ENCODE data around the gene B4GALT2. TPM values are rescaled to one million over a fixed set of nuclear protein-coding genes. Genes with fewer than 3 reads are reported as not detected.

Gene B4GALT2
- total and polyA plus RNA-seq, 9 of the 15 experiments (the other 6 are each of a cell fraction or from before 2014, with no cell fraction given), result 1.3 to 86.8 (median 43.8) TPM

GRCh38 chr1:44029911-44030604 lies 51.0 kb downstream of the B4GALT2 start:
- ChIA-PET POLR2A (interaction anchor here (0.6 to 4.9 kb wide), 15 partner anchors 10 to 858 kb away, joined by 3 to 29 read pairs (median 4); partner anchors contain the start of genes CFAP57 and EBNA1BP2), CTCF (ENCODE audit: low intra/inter-chr PET ratio) (no interaction called here)
- WGBS (ENCODE audit: insufficient coverage, low coverage, missing lambda C conversion rate), result under 1% methylated on average over 44 of the region's 75 CpGs
- H3K9me1 ChIP-seq (ENCODE audit: control insufficient read depth, insufficient read depth, low read length), result no peaks in the 10 kb centered on the region
- in situ Hi-C loops (cut with MboI) (no loop called here), intact Hi-C loops (cut with micrococcal nuclease) (no loop called here)
- H3K9ac ChIP-seq (ENCODE audit: insufficient read depth in 1 of 2, low read depth in 2 of 2, low read length in 2 of 2), result peak overlapping the region; percentile 84 to 93
- no TSS peak for BruUV-seq (replicated peaks)
- ATAC-seq (peak; percentile 85), DNase-seq (ENCODE audit: extremely low read depth in 1 of 4, low spot score in 3 of 4) (peak; percentile 95 to 96 (median 96)), FAIRE-seq (peak; percentile 84)
- peaks cover 43 to 61% of the 10 kb centered on the region in 2 experiments for H3K4me1 ChIP-seq (replicated peaks in 1 of 2; ENCODE audit: control insufficient read depth in 2 of 2, insufficient read depth in 2 of 2, low read length in 2 of 2)
- peaks cover 5% of the 10 kb centered on the region; the same call in 1 of the 2 replicates for H4K20me1 ChIP-seq (replicated peaks; ENCODE audit: control insufficient read depth, insufficient read depth, low read length)
- peaks cover 21% of the 10 kb centered on the region for H3K79me2 ChIP-seq (ENCODE audit: control insufficient read depth, insufficient read depth, low read length)
- peak overlapping the region; percentile 82 for H3K4me3 ChIP-seq
- H3K4me2 ChIP-seq (ENCODE audit: insufficient read depth, low read length), result peak overlapping the region; percentile 96
- no peaks in the 10 kb centered on the region; the same call in 2 of the 3 replicates for H3K36me3 ChIP-seq (ENCODE audit: control insufficient read depth, insufficient read depth, low read length)
- H3K27me3 ChIP-seq (ENCODE audit: control insufficient read depth in 2 of 2, insufficient read depth in 2 of 2, low read length in 2 of 2), result no peaks in the 10 kb centered on the region
- H3K9me3 ChIP-seq (replicated peaks; ENCODE audit: control insufficient read depth, insufficient read depth, low read depth, low read length), result no peaks in the 10 kb centered on the region
- H3K27ac ChIP-seq (ENCODE audit: extremely low read depth, low read depth, low read length), result peak overlapping the region; percentile 84
- peak overlapping the region; percentile 98 for H2AFZ ChIP-seq (ENCODE audit: low read depth, low read length)
- TF ChIP-seq FOS (IDR thresholded peaks at IDR 0.05; ENCODE audit: extremely low read depth, insufficient read length) (no peak), BRD4 (IDR thresholded peaks at IDR 0.05) (no peak), ARID3A (IDR thresholded peaks at IDR 0.05; ENCODE audit: borderline replicate concordance, low read depth, low read length) (no peak), FOXM1 (IDR thresholded peaks at IDR 0.05; ENCODE audit: low read depth) (0 out of 2 replicates have a peak, but pooled peaks have one; percentile 43), FOXM1 (CRISPR knock-in tag; IDR thresholded peaks at IDR 0.05; ENCODE audit: low read depth) (no peak), ZNF561 (CRISPR knock-in tag; conservative IDR thresholded peaks at IDR 0.05) (no peak), ZNF592 (IDR thresholded peaks at IDR 0.05) (no peak), MCM3 (IDR thresholded peaks at IDR 0.05) (no peak), ZBTB2 (IDR thresholded peaks at IDR 0.05) (no peak), ZNF707 (CRISPR knock-in tag; conservative IDR thresholded peaks at IDR 0.05) (no peak), RNF219 (CRISPR knock-in tag; IDR thresholded peaks at IDR 0.05) (no peak)

Data from K562 (cell line).